ENCODE results near the gene CHAT.
"Not testable (repeated sequence)": the region's sequence is repeated elsewhere in the genome, so short reads cannot be mapped to it uniquely, and the experiment has no call there.

Gene CHAT

DNA sequence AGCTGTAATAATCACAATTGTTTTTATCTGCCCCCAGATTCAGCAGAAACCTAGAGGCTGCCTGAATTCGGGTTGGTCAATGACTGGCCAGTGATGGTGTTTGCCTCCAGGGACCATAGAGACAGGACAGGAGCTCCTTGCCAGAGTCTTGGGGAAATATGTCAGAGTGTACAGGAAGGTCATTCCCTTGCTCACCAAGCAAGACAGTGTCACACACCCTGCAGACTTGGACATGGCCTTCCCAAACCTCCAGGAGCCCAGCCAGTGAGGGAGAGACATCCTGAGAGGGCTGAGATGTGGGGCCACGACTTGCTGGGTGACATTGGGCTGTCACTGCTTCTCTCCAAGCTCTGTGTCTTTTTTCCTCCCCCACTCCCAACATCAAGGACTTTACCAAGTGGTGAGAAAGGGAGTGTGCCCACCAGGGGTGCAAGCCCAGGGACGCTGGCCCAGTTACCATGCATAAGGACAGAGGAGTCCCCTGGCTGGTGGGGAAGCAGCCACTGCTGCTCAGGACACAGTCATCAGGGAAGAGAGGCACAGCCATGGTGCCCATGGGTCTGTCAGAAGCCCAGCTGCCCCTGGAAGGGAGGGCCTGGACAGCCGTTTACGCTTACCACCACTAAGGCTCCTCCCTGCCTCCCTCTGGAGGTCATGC is 40.3 kb downstream of the CHAT start:
- no peak for DNase-seq

DNA sequence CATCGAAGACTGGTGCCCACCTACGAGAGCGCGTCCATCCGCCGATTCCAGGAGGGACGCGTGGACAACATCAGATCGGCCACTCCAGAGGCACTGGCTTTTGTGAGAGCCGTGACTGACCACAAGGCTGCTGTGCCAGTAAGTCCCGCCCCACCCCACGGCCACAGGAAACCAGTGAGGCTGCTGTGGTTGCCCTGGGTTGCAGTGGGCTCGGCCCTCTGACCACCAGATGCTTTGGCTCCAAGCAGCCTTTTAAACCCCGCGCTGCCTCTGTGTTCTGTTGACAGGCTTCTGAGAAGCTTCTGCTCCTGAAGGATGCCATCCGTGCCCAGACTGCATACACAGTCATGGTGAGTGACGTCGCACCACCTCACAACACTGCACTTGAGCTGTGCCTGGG is 41.3 kb downstream of the CHAT start:
- no peak for DNase-seq

DNA sequence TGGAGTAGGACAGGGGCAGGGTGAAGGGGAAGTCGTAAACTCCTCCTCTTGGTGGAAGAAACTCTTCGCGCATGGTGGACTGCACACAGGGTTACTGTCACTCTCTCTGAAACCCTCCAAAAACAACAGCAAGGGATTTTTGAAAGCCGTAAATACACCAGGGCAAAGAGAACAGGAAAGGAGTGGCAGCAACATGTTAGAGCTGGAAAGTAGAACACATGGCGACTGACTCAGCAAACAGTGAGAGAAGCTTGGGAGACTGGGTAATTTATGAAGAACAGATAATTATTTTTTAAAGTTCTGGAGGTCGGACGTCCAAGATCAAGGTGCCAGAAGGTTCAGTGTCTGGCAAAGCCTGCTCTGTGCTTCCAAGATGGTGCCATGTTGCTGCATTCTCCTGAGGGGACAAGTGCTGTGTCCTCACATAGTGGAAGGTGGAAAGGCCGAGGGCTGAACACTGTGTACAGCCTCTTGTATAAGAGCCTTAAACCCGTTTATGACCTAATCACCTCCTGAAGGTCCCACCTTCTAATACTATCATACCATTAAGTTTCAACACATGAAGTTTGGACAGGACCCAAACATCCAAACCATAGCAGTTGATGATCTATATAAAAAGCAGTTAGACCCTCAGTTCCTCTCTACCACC is 43.1 kb downstream of the CHAT start:
- DNase-seq: no peak

- no peak for DNase-seq
Measured at GRCh38 chr10:49657606-49658005, 43.8 kb downstream of the CHAT start.

DNA sequence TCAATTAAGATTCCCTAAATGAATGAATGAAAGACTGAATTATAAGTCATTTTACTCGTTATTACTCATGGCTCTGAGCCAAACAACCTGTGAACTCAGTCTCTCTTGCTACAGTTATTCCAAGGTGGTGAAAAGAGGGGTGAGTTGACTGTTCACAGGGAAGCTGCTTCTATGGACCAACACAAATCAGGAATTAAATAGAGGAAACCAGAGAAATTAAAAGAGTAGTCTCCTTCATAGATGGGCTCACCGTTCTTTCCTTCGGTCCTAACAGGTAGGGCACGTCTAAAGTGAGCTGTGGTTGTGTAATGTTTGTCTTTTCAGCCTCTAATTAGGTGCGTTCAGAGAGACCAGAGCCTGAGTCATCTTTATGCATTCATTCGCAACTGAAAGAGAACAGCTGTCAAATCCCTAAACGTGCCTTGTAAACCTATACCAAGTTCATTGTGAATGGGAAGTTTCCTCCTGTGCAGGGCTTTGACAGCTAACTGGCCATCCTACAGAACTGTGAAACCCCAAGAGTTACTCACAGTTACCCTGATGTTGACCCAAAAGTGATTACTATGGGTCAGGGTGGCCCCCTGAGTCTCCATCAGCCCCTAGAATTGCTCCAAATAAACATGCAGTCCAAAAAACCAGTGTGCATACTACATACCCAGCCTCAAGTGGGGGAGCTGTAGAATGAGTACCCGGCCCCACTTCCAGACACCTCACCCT is 47.5 kb downstream of the CHAT start:
- DNase-seq: no peak

DNA sequence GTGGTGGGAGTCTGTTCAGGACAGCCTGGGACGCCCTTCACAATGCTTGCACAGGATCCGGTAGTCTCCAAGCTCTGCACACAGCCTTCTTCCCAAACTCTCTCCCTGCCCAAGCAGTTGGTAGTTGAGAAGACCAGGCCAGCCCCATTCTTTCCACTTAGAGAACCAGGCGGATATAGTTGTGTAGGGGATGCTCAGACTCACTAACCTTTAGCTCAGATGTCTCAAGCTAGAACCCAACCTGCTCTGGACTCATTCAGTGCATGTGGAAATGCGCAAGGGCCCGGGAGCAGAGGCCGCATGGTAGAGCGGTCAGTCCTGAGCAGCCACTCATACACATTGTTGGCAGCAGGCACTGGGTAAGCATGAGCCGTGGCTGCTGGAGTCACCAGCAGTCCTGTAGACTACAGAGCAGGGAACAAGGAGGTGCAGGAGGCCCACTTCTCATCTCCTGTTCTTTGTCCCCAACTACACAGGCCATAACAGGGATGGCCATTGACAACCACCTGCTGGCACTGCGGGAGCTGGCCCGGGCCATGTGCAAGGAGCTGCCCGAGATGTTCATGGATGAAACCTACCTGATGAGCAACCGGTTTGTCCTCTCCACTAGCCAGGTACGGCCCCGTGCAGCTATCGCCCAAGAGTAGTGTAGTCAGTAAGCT is 48.5 kb downstream of the CHAT start:
- DNase-seq: no peak

DNA sequence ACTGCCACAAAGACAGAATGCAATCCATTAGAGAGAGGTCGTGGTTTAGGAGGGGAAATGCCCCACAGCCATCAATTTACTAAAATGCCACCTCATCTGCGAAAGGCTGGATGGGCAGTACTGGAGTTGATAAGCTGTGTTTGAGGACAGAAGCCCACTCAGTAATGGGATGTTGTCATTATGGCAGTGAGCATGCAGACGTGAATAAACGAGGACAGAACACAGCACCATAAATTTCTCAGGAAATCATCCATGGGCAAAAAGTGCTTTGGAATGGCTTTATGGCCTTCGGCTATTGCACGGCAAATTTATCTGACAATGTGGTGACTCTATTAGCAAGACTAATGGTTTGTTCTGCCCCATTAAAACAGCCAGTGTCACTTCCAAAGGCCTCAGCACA is 49.8 kb downstream of the CHAT start:
- no peak for DNase-seq

DNA sequence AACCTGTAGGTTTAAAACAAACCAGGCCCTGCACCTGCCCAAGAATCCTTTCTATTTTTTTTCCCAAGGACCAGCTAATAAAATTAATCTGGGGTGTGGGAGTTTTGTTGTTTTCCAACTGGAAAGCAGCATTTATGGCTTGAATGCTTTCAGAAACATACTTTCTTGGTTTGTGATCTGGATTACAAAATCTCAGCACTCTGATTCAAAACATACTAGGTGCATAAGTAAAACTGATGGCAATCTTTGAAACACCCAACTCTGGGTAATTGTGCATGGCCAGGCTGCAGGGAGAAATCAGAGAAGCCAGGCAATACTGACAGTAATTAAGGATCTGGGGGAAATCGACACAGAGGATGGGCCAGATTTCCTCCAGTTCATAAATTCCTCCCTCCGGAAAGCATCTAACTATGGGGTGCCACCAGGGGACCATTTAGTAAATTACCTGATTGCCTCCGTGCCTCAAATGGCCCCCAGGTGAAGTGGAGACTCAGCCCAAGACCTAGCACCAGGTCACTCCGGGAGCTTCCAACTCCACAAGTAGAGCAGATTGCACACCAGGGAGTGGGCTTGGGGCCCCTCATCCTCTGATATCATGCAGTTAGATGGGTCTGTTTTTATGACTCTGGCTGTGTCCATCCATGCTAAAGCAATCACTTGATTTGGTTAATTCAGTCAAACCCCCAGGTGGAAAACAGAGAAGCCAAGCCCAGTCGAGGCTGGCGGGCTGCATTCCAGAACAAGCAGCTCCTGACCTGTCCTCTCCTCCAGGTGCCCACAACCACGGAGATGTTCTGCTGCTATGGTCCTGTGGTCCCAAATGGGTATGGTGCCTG is 50.4 kb downstream of the CHAT start:
- no peak for DNase-seq

- no peak for DNase-seq
Measured at GRCh38 chr10:49664842-49665355, 51.1 kb downstream of the CHAT start.

GRCh38 chr10:49666054-49666615 is 52.3 kb downstream of the CHAT start:
- DNase-seq: no peak

DNA sequence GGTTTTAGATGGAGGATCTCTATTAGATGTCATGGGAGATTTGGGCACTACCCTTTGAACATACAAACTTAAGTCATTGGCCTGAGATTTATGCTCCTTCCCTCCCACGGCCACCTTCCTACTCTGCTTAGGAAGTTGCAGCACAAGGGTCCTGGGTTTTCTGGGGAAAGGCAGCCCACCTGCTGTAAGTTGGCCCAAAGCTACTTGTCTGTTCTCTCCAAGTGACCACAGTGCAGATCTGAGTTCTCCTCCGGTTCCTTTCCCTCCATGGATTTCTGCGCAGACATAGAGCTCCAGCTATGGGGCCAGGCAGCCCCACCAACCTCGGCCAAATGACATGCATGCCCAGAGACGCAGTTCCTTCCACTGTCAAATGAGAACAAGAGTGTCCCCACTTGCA is 52.8 kb downstream of the CHAT start:
- DNase-seq: no peak

DNA sequence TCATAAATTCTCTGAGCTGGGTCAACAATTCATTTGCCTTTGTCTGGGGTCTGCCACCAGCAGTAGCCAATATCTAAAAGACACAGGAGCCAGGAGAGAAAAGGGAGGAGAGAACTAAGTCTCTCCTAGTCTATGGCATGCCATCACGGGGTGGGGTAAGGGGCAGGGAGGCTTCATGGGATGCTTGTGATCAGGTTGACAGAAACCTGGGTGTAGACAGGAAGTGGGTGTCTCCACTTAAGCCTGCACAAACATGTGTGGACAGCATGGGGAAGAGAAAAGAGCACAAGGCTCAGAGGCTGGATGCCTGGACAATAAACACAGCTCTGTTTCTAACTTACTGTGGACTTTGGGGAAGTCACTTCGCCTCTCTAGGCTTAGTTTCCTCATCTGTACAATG is 54.2 kb downstream of the CHAT start:
- no peak for DNase-seq

DNA sequence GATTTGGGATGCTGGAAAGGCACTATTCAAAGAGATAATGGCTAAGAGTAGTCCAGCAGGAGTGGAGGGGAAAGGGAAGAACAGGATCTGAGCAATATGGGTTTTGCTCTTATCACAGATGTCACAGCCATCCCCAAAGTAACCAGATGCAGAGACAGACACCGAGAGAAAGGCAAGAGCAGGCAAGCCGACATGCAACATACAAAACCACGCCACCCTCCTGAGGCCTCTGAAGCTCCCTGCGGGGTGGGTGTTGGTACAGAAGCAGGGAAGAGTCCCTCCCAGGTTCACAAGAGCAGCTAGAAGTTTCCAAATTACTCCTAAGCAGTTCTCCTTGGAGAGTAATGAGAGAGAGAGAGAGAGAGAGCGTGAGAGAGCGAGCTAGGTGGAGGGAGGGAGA is 54.8 kb downstream of the CHAT start:
- no peak for DNase-seq

- DNase-seq: no peak
Measured at GRCh38 chr10:49678827-49679479, 65.1 kb downstream of the CHAT start.

GRCh38 chr10:49679480-49679893 is 65.7 kb downstream of the CHAT start, which contains the start of gene C10orf53:
Gene C10orf53 (plus strand): TSS chr10:49679651. CDS start chr10:49679698, 47 bp downstream.
- peak; percentile 89 for DNase-seq

DNA sequence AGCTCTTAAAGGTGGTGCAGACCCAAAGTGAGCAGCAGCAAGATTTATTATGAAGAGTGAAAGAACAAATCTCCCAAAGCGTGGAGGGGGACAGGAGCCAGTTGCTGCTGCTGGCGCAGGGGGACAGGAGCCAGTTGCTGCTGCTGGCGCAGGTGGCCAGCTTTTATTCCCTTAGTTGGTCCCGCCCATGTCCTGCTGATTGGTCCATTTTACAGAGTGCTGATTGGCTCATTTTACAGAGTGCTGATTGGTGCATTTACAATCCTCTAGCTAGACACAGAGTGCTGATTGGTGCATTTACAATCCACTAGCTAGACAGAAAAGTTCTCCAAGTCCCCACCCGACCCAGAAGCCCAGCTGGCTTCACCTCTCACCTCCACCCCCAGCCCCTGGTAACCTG is 68.6 kb downstream of the CHAT start:
- DNase-seq: not testable (repeated sequence)

- DNase-seq: no peak
Measured at GRCh38 chr10:49682879-49683278, 69.0 kb downstream of the CHAT start.

GRCh38 chr10:49686651-49687050 is 72.8 kb downstream of the CHAT start:
- no peak for DNase-seq

DNA sequence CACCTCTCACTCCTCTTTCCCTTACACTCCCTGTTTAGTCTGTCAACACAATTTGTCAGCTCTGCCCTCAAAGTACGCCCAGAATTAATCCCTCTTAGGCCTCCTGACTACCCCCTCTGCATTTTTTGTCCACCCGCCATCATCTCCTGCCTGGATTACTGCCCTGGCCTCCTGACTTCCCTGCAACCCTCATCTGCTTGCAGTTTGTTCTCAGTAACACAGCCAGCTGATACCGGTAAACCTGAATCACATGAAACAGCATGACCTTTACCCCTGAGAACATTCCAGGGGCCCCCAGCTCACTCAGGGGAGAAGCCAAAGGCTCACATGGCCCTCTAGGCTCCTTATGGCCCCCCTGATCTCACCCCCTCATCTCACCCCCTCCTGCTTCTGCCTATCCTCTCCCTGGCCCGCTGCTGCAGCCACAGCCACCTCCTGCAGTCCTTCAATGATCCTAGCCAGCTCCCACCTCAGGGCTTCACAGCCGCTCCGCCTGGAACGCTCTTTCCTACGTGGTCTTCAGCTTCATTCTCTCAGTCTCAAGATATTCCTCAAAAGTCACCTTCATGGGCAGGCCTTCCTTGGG is 74.5 kb downstream of the CHAT start:
- peak; percentile 47 for DNase-seq

GRCh38 chr10:49688920-49689319 is 75.1 kb downstream of the CHAT start:
- DNase-seq: no peak

- no peak for DNase-seq
Measured at GRCh38 chr10:49689882-49690510, 76.2 kb downstream of the CHAT start.

Measured in eye (tissue), 1 donor.